Heart left ventricle (tissue), 13 donors: ENCODE data around the gene MNAT1.

Source experiments
- POLR2A ChIP-seq, 2 donors: fragments of 450-650 bp; IDR thresholded peaks; one replicate each; pipeline ENCODE4 v1.6.1; 2017; ENCODE audit warnings: antibody characterized with exemption in 2 of 2, mild to moderate bottlenecking in 2 of 2, moderate library complexity in 2 of 2
- TF ChIP-seq, protein P1 (sequence below), 12 donors: fragments of 200-600 bp; sonication (generic) in 4 of 12; IDR thresholded peaks; one replicate each; pipeline versions ENCODE4 v1.5.0 to v1.8.0; 2018 to 2022; ENCODE audit warnings: antibody characterized with exemption in 12 of 12, mild to moderate bottlenecking in 5 of 12
- donor health status: ischemic (EF 13 %, LVEDD 7.1; RV severe dilation, severe dysfunction).
- donor health status: DM: no; HTN: yes; CAD: no.
- donor health status: DM: no; HTN: no; CAD: no.
- donor health status: ischemic (EF 25% LVEDD 6.9; RV normal size, moderate dysfunction).
- donor health status: ischemic (EF 25% LVEDD 5.7; RV mildly dilated, moderate dysfunction).
- donor health status: ischemic (EF 35%, LVEDD 5.7; RV mildly dilated, moderate dysfunction).
- donor health status: nonischemic (EF 11% LVEDD 7.7; RV severe dilation, severe dysfunction).
- donor health status: DM: yes; HTN: yes; CAD: no.
- donor health status: PGD.
- donor health status: ischemic (EF 29% LVEDD 5.4; RV normal size, mild dysfunction).
- donor health status: nonischemic (EF 23%, LVEDD 6.1; RV moderate dilation, normal function).

DNA sequence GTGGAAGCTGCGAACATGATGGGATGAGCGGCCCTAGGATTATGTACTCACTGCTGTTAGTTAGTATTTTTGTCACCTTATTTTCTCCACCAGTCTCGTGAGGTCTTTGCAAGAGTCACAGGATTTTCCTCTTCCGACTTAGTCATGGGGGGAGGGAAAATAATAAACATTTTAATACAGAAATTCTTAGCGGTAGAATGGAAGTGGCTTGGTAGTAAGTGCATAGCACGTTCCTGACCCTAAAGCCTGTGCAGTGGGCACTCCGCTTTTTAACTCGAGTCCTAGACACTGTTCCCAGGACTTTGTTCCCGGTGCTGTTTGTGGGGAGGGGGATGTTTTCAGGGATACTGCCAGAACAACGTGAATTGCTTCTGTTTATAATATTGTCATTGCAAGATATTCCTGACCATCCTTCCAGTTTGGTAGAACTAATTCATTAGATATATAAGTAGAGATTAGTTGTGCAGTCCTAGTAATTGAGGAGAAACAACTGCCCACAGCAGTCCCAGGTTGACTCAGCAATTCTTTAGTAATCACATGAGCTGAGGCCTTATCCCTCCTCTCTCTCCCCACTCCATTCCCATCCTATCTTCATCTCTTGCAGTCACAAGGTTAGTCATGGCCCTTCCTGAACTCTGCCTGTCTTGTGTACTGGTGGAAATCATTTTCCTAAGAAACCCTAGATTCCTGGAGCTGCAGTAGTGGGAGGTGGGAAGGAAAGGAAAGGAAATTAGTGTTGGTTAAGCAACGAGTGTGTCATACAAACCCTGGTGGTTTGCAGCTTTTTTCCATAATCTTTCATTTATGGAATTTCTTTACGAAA is 247.3 kb downstream of the MNAT1 start:
- TF ChIP-seq, protein P1, sequence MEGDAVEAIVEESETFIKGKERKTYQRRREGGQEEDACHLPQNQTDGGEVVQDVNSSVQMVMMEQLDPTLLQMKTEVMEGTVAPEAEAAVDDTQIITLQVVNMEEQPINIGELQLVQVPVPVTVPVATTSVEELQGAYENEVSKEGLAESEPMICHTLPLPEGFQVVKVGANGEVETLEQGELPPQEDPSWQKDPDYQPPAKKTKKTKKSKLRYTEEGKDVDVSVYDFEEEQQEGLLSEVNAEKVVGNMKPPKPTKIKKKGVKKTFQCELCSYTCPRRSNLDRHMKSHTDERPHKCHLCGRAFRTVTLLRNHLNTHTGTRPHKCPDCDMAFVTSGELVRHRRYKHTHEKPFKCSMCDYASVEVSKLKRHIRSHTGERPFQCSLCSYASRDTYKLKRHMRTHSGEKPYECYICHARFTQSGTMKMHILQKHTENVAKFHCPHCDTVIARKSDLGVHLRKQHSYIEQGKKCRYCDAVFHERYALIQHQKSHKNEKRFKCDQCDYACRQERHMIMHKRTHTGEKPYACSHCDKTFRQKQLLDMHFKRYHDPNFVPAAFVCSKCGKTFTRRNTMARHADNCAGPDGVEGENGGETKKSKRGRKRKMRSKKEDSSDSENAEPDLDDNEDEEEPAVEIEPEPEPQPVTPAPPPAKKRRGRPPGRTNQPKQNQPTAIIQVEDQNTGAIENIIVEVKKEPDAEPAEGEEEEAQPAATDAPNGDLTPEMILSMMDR (IDR thresholded peaks at IDR 0.05): no peak
- no peak for TF ChIP-seq POLR2A (IDR thresholded peaks at IDR 0.05)
